Ishikawa (cell line): ENCODE data around the gene XXYLT1.

Experiments used
- CEBPB ChIP-seq: IDR thresholded peaks from 2 replicates; pipeline ENCODE4 v1.6.1; 2012
- CREB1 ChIP-seq: IDR thresholded peaks from 2 replicates; pipeline ENCODE4 v1.6.1; 2012; ENCODE audit warnings: low read depth
- EGR1 ChIP-seq: IDR thresholded peaks from 2 replicates; pipeline ENCODE4 v1.6.1; 2012
- EP300 ChIP-seq: IDR thresholded peaks from 2 replicates; pipeline ENCODE4 v1.6.1; 2012; ENCODE audit warnings: borderline replicate concordance
- FOXM1 ChIP-seq: IDR thresholded peaks from 2 replicates; pipeline ENCODE4 v1.6.1; 2012; ENCODE audit warnings: low read depth, borderline replicate concordance
- NFIC ChIP-seq: IDR thresholded peaks from 2 replicates; pipeline ENCODE4 v1.6.1; 2012
- RAD21 ChIP-seq: IDR thresholded peaks from 2 replicates; pipeline ENCODE4 v1.6.1; 2012; ENCODE audit warnings: low read depth
- TAF1 ChIP-seq: IDR thresholded peaks from 2 replicates; pipeline ENCODE4 v1.6.1; 2012; ENCODE audit warnings: low read depth, mild to moderate bottlenecking
- TCF12 ChIP-seq: IDR thresholded peaks from 2 replicates; pipeline ENCODE4 v1.6.1; 2012; ENCODE audit warnings: low read depth
- TEAD4 ChIP-seq: IDR thresholded peaks from 2 replicates; pipeline ENCODE4 v1.6.1; 2012
- YY1 ChIP-seq: IDR thresholded peaks from 2 replicates; pipeline ENCODE4 v1.6.1; 2012; ENCODE audit warnings: low read depth
- ZBTB7A ChIP-seq: IDR thresholded peaks from 2 replicates; pipeline ENCODE4 v1.6.1; 2012; ENCODE audit warnings: low read depth
- TF ChIP-seq, protein P1 (sequence below): IDR thresholded peaks from 2 replicates; pipeline ENCODE4 v1.6.1; 2012; ENCODE audit warnings: low read depth, mild to moderate bottlenecking
- TF ChIP-seq, protein P2 (sequence below): IDR thresholded peaks from 2 replicates; pipeline ENCODE4 v1.6.1; 2012
- TF ChIP-seq, protein P3 (sequence below): IDR thresholded peaks from 2 replicates; pipeline ENCODE4 v1.6.1; 2012

XXYLT1 gene

DNA sequence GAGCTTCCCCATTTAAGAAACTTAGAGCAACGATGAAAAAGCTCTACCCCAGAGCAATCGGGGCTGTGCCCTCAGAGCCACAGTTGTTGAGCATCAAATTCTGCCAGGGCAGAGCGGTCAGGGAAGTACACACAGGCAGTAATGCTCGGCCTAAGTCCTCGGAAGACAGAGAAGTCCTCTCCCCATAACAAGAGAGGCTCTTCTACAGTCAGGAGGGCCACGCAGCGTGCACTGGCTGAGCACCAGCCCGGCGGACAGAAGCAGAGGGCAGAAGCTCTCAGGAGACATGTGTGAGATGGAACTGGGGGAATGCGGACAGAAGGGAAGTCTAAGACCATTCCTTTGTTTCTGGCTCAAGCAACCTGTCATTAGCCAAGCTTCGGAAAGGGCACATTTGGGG, 95.9 kb downstream of the XXYLT1 start:
- TF ChIP-seq, protein P1, sequence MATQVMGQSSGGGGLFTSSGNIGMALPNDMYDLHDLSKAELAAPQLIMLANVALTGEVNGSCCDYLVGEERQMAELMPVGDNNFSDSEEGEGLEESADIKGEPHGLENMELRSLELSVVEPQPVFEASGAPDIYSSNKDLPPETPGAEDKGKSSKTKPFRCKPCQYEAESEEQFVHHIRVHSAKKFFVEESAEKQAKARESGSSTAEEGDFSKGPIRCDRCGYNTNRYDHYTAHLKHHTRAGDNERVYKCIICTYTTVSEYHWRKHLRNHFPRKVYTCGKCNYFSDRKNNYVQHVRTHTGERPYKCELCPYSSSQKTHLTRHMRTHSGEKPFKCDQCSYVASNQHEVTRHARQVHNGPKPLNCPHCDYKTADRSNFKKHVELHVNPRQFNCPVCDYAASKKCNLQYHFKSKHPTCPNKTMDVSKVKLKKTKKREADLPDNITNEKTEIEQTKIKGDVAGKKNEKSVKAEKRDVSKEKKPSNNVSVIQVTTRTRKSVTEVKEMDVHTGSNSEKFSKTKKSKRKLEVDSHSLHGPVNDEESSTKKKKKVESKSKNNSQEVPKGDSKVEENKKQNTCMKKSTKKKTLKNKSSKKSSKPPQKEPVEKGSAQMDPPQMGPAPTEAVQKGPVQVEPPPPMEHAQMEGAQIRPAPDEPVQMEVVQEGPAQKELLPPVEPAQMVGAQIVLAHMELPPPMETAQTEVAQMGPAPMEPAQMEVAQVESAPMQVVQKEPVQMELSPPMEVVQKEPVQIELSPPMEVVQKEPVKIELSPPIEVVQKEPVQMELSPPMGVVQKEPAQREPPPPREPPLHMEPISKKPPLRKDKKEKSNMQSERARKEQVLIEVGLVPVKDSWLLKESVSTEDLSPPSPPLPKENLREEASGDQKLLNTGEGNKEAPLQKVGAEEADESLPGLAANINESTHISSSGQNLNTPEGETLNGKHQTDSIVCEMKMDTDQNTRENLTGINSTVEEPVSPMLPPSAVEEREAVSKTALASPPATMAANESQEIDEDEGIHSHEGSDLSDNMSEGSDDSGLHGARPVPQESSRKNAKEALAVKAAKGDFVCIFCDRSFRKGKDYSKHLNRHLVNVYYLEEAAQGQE: no peak
- TF ChIP-seq EP300 (no peak), YY1 (no peak), ZBTB7A (no peak), NFIC (no peak), FOXM1 (no peak), RAD21 (no peak), TCF12 (no peak), CREB1 (no peak)

DNA sequence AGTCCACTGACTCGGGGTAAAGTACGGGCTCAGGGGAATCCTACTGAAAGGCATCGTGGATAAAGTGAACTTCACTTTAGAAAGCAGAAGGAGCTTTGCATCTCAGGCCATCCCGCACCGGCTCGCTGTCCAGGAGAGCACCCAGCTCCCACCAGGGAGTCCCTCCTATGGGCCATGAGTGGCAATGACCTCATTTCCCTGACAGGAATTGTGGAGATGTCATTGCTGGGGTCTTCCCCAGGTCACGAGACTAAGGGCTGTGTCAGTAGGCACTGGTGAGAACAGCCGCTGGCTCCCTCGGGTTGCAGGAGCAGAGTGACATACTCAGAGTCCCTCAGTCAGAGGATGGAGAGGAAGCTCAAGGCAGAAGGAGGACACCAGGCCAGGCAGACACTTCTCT, 97.3 kb downstream of the XXYLT1 start:
- TF ChIP-seq TEAD4: no peak
- TF ChIP-seq, protein P2, sequence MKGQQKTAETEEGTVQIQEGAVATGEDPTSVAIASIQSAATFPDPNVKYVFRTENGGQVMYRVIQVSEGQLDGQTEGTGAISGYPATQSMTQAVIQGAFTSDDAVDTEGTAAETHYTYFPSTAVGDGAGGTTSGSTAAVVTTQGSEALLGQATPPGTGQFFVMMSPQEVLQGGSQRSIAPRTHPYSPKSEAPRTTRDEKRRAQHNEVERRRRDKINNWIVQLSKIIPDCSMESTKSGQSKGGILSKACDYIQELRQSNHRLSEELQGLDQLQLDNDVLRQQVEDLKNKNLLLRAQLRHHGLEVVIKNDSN: no peak
- TF ChIP-seq TAF1: no peak
- TF ChIP-seq CEBPB: no peak
- no peak for TF ChIP-seq EGR1
- no peak for TF ChIP-seq CREB1
- no peak for TF ChIP-seq ZBTB7A
- no peak for TF ChIP-seq YY1
- no peak for TF ChIP-seq FOXM1

DNA sequence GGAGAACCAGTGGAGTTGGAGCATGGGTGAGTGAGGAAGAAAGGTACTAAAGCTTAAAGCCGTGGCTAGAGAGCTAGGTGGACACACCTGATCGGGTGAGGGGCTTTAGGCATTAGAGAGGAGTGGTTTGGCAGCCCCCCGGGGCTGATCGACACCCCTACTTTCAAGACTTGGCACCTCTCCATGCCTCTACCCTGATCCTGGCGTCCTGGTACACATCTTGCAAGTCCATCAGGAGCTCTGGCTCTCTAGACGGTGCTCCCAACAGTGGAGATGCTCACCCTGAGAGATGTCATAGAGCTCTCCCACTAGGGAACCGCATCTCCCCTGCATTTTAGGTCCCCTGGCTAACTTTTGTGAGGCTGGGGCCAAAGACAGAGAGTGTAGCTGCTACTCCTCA, 98.1 kb downstream of the XXYLT1 start:
- no peak for TF ChIP-seq EP300

DNA sequence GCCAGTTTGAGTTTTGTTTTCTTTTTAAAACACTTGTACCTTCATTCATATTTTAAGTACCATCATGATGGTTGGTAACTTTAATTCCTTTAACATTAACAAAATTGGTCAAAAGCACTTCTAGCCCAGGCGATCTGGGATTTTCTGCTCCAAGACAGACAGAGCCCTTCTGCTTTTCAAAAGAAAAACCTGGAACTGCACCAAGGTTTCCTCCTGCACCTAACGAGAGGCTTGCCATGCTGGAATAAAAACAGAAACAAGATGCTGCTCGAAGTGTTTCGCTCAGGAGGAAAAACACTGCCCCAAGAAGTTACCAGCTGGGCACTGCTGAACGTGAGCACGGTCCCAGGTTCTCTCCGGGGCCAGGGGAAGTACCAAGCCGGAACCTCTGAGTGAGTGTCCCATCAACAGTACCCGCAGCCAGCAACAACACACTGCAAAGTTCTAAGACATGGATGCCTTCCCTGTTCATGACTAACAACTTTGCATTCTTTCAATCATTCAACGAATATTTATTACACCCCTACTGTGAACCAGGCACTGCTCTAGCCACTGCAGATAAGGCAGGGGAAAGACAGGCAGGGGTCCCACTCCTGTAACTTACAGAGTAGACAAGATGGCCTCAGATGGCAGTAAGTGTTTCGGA, 98.8 kb downstream of the XXYLT1 start:
- TF ChIP-seq CREB1: no peak
- TF ChIP-seq, protein P2: no peak
- no peak for TF ChIP-seq RAD21
- no peak for TF ChIP-seq TEAD4
- no peak for TF ChIP-seq TAF1
- TF ChIP-seq, protein P1: no peak
- TF ChIP-seq FOXM1: no peak
- TF ChIP-seq NFIC: no peak
- no peak for TF ChIP-seq YY1

DNA sequence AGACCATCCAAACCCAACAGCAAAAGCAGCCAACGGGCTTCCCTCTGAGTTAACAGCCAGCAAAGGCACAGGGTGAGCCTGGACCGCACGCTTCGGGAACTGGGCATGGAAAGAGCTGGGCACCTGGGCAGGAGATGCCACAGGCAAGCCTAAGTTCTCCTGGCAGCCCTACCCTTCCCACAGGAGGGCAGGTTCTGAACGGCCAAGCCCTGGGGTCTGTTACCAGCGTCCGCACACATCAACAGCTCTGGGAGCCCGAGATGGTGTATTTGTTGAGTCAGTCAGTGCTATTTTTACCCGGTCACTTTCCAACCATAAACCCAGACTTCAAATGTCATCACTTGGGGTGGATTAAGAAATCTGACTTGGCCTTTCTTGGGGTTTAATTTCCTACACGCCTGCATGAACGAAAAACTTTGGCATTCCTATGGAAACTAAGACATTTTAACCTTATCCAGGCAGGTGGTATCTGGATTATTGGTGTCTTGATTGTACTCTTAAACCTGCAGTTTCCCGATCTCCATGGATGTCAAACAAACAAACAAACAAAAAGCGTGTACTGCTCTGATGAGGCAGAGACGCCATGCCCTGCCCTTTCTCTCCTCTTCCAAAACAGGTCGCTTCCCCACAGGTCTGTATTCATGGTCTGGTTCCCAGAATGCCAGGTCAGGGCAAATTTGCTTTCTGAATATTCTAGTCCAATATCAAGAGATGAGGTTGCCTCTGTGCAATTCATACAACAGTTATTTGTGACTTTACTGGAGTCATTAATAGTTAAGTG, 99.7 kb downstream of the XXYLT1 start:
- TF ChIP-seq YY1 (no peak), CEBPB (no peak), EGR1 (no peak), CREB1 (no peak), FOXM1 (no peak), TCF12 (no peak), ZBTB7A (no peak), EP300 (no peak), TEAD4 (no peak), TAF1 (no peak), NFIC (no peak)
- TF ChIP-seq, protein P3, sequence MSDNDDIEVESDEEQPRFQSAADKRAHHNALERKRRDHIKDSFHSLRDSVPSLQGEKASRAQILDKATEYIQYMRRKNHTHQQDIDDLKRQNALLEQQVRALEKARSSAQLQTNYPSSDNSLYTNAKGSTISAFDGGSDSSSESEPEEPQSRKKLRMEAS: no peak

DNA sequence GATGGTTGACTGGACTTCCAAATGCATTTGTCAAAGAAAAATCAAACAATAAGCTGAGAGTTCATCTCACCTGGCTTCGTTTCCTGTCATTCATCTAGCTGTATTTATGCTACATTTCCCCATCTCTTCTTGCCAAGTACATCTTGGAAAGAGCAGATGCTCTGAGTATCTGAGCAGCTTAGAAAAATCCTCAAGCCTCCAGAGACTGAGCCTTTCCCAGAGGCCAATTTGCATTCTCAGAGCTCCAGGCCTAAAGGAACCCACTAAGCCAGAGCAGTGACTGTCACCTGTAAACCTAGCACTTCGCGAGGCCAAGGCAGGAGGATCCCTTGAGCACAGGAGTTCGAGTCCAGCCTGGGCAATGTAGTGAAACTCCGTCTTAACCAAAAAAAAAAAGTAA, 100.5 kb downstream of the XXYLT1 start:
- TF ChIP-seq TEAD4 (no peak), ZBTB7A (no peak), RAD21 (no peak), FOXM1 (no peak), EGR1 (no peak), EP300 (no peak), NFIC (no peak), TAF1 (no peak), YY1 (no peak), TCF12 (no peak), CEBPB (no peak)
- TF ChIP-seq, protein P2: no peak
- TF ChIP-seq, protein P1: no peak
- TF ChIP-seq, protein P3: no peak
